Neural cell (in vitro differentiated cells): ENCODE results near the gene KCNA4. TPM values are rescaled to one million over a fixed set of nuclear protein-coding genes. Genes with fewer than 3 reads are reported as not detected.

Experiments used
- H2AFZ ChIP-seq: fragments of 200-600, 300-800 bp; sonication (generic), shearing (Covaris generic); 2 replicates; pipeline ENCODE4 v1.6.0; 2014; ENCODE audit warnings: low read depth, mild to moderate bottlenecking, antibody characterized with exemption, low read length, moderate library complexity
- H3F3A ChIP-seq: fragments of 200-600 bp; shearing (Covaris generic); 2 replicates; pipeline ENCODE4 v1.6.1; 2016; ENCODE audit warnings: mild to moderate bottlenecking, moderate library complexity, mixed read lengths, antibody characterized with exemption, low read length; ENCODE audit not compliant: insufficient read depth, poor library complexity, severe bottlenecking
- H3K27ac ChIP-seq: fragments of 200-600, 300-800 bp; sonication (generic), shearing (Covaris generic); 2 replicates; pipeline ENCODE4 v1.5.1; 2014; ENCODE audit warnings: mild to moderate bottlenecking, low read length, moderate library complexity
- H3K27me3 ChIP-seq: fragments of 300-800, 200-600 bp; sonication (generic), shearing (Covaris generic); 2 replicates; pipeline ENCODE4 v1.6.0; 2014; ENCODE audit warnings: mild to moderate bottlenecking, low read depth, low read length, moderate library complexity; ENCODE audit not compliant: insufficient read depth
- H3K36me3 ChIP-seq: fragments of 300-800, 200-600 bp; sonication (generic), shearing (Covaris generic); 2 replicates; pipeline ENCODE4 v1.5.1; 2014; ENCODE audit warnings: mild to moderate bottlenecking, antibody characterized with exemption, low read length, moderate library complexity; ENCODE audit not compliant: insufficient read depth
- H3K4me2 ChIP-seq: fragments of 300-800, 200-600 bp; sonication (generic), shearing (Covaris generic); 2 replicates; pipeline ENCODE4 v1.6.0; 2014; ENCODE audit warnings: mild to moderate bottlenecking, low read length
- H3K4me3 ChIP-seq: fragments of 300-800, 200-600 bp; sonication (generic), shearing (Covaris generic); 2 replicates; pipeline ENCODE4 v1.5.1; 2014; ENCODE audit warnings: mild to moderate bottlenecking, low read length, moderate library complexity
- H3K79me2 ChIP-seq: fragments of 200-600 bp; shearing (Covaris generic); replicated peaks from 2 replicates; pipeline ENCODE4 v1.6.0; 2014; ENCODE audit warnings: mild to moderate bottlenecking, low read length, moderate library complexity; ENCODE audit not compliant: insufficient read depth
- H3K9ac ChIP-seq: fragments of 300-800, 200-600 bp; sonication (generic), shearing (Covaris generic); 2 replicates; pipeline ENCODE4 v1.6.1; 2016; ENCODE audit warnings: mild to moderate bottlenecking, low read length, mixed read lengths
- H3K9me2 ChIP-seq: fragments of 200-600 bp; shearing (Covaris generic); 2 replicates; pipeline ENCODE4 v1.6.1; 2016; ENCODE audit warnings: mild to moderate bottlenecking, low read length, mixed read lengths; ENCODE audit not compliant: insufficient read depth
- H3K9me3 ChIP-seq: fragments of 200-600, 300-800 bp; sonication (generic), shearing (Covaris generic); 2 replicates; pipeline ENCODE4 v1.6.1; 2016; ENCODE audit warnings: mild to moderate bottlenecking, mixed run types, low read length, moderate library complexity, mixed read lengths
- H4K20me1 ChIP-seq: fragments of 200-600 bp; shearing (Covaris generic); 2 replicates; pipeline ENCODE4 v1.6.1; 2016; ENCODE audit warnings: mild to moderate bottlenecking, mixed run types; ENCODE audit not compliant: insufficient read depth
- EP300 ChIP-seq: fragments of 450-650 bp; conservative IDR thresholded peaks from 2 replicates; pipeline ENCODE4 v1.6.1; 2014; ENCODE audit warnings: antibody characterized with exemption, mild to moderate bottlenecking, moderate library complexity; ENCODE audit not compliant: poor library complexity, severe bottlenecking
- EZH2 ChIP-seq: fragments of 200-600, 300-800 bp; shearing (Covaris generic), sonication (generic); IDR thresholded peaks from 2 replicates; pipeline ENCODE4 v1.6.1; 2014; ENCODE audit warnings: antibody characterized with exemption, low read length, borderline replicate concordance, mild to moderate bottlenecking; ENCODE audit not compliant: insufficient read depth, poor library complexity, severe bottlenecking
- MXI1 ChIP-seq: fragments of 450-650 bp; conservative IDR thresholded peaks from 2 replicates; pipeline ENCODE4 v1.6.1; 2014; ENCODE audit warnings: antibody characterized with exemption, mild to moderate bottlenecking; ENCODE audit not compliant: poor library complexity, severe bottlenecking
- POLR2AphosphoS5 ChIP-seq: IDR thresholded peaks from 2 replicates; pipeline ENCODE4 v1.6.1; 2012
- RAD21 ChIP-seq: fragments of 450-650 bp; conservative IDR thresholded peaks from 2 replicates; pipeline ENCODE4 v1.6.1; 2014; ENCODE audit warnings: antibody characterized with exemption, mild to moderate bottlenecking, moderate library complexity
- REST ChIP-seq: IDR thresholded peaks from 2 replicates; pipeline ENCODE4 v1.6.1; 2012; ENCODE audit warnings: borderline replicate concordance
- polyA plus RNA-seq: library from polyadenylated mRNA; depleted of rRNA; stranded (reverse); fragments of >200 nt; gene quantifications from 2 replicates; pipeline ENCODE4 v1.2.3, GENCODE V29; 2014
- TF ChIP-seq, protein P1 (sequence below): fragments of 450-650 bp; IDR thresholded peaks from 2 replicates; pipeline ENCODE4 v1.5.1; 2014; ENCODE audit warnings: antibody characterized with exemption, mild to moderate bottlenecking, moderate library complexity; ENCODE audit not compliant: poor library complexity, severe bottlenecking

The KCNA4 gene
- polyA plus RNA-seq, 1 donor from 2014 or later, result 5.9 TPM

- H3K9me2 ChIP-seq, result no peaks in the 10 kb centered on the region
- peak overlapping the region; percentile 19 for H3K9ac ChIP-seq
- H3K79me2 ChIP-seq, result no peaks in the 10 kb centered on the region
- H2AFZ ChIP-seq, result no peak overlapping the region
- H3F3A ChIP-seq, result no peaks in the 10 kb centered on the region
- TF ChIP-seq REST (peak; percentile 27), RAD21 (no peak), POLR2AphosphoS5 (peak; percentile 39), EP300 (no peak)
- TF ChIP-seq, protein P1, sequence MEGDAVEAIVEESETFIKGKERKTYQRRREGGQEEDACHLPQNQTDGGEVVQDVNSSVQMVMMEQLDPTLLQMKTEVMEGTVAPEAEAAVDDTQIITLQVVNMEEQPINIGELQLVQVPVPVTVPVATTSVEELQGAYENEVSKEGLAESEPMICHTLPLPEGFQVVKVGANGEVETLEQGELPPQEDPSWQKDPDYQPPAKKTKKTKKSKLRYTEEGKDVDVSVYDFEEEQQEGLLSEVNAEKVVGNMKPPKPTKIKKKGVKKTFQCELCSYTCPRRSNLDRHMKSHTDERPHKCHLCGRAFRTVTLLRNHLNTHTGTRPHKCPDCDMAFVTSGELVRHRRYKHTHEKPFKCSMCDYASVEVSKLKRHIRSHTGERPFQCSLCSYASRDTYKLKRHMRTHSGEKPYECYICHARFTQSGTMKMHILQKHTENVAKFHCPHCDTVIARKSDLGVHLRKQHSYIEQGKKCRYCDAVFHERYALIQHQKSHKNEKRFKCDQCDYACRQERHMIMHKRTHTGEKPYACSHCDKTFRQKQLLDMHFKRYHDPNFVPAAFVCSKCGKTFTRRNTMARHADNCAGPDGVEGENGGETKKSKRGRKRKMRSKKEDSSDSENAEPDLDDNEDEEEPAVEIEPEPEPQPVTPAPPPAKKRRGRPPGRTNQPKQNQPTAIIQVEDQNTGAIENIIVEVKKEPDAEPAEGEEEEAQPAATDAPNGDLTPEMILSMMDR, result no peak
- H3K4me3 ChIP-seq, result no peak overlapping the region
- H3K9me3 ChIP-seq, result no peaks in the 10 kb centered on the region
- H4K20me1 ChIP-seq, result no peaks in the 10 kb centered on the region
- H3K4me2 ChIP-seq, result no peak overlapping the region
- no peaks in the 10 kb centered on the region for H3K27me3 ChIP-seq
- no peaks in the 10 kb centered on the region for H3K36me3 ChIP-seq
- H3K27ac ChIP-seq, result peak overlapping the region; percentile 38
Measured at GRCh38 chr11:30002157-30002785, 14.6 kb downstream of the KCNA4 start.

DNA sequence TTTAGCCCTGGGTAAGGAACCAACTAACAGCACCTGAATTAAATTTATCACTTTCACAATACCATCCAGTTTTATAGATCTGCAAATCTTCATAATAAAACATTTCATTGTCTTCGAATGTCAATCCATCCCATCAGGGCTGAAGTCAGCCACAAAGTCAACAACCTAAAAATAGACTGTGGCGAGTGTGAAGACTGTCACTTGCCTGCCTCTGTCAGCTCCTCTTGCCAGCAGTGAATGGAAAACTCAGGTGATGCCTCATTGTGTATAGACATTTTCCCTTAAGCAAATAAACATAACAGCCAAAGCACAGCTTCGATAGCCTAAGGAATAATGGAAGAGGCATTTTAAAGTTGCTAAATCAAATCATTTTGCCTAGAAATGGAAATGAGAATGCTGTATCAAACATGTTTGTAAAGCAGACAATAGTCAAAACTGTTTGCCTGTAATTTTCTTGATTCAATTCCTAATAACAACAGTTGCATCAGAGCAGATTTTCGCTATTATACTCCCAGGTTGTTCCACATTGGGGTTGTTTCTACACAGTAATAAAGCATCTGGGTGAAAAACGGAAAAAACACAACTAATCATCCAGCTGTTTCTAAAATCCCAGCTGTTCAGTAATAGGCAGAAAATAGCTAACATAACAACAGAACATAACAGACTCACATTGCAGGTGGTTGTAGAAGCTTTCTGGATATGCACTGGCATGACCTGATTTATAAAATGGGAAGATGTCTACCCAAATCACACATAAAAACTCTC is 15.7 kb downstream of the KCNA4 start:
- Histone ChIP-seq H3K4me3 (peak overlapping the region; percentile 9), H3K27ac (peak overlapping the region; percentile 52), H3K9me2 (no peaks in the 10 kb centered on the region), H3K9me3 (no peaks in the 10 kb centered on the region), H3K9ac (peak overlapping the region; percentile 21), H3K79me2 (no peaks in the 10 kb centered on the region), H3F3A (no peaks in the 10 kb centered on the region), H3K27me3 (no peaks in the 10 kb centered on the region), H2AFZ (no peak overlapping the region), H3K4me2 (peak overlapping the region; percentile 4), H3K36me3 (no peaks in the 10 kb centered on the region), H4K20me1 (no peaks in the 10 kb centered on the region)
- TF ChIP-seq MXI1 (no peak), EP300 (peak; percentile 90), POLR2AphosphoS5 (peak; percentile 70), RAD21 (no peak), REST (no peak), EZH2 (no peak)
- TF ChIP-seq, protein P1, result no peak
